ENCODE measurements around the gene OXCT1. TPM values are rescaled to one million over a fixed set of nuclear protein-coding genes. Genes with fewer than 3 reads are reported as not detected.

OXCT1 gene
- total RNA-seq, 1 donor from 2014 or later, result 24.7 TPM

- Mint-ChIP-seq H3K4me1 (ENCODE audit: low read depth, unreplicated experiment) (no peaks in the 10 kb centered on the region), H3K9me3 (ENCODE audit: unreplicated experiment) (no peaks in the 10 kb centered on the region), H3K27ac (ENCODE audit: unreplicated experiment) (no peak overlapping the region), H3K4me3 (ENCODE audit: unreplicated experiment) (no peak overlapping the region), H3K27me3 (ENCODE audit: unreplicated experiment) (no peaks in the 10 kb centered on the region), H3K36me3 (ENCODE audit: unreplicated experiment) (no peaks in the 10 kb centered on the region)
- no peak for DNase-seq
- TF ChIP-seq CTCF (IDR thresholded peaks at IDR 0.05; ENCODE audit: partially characterized antibody, unreplicated experiment), result no peak
Observed at GRCh38 chr5:41773799-41774198, 96.4 kb downstream of the OXCT1 start.

- Mint-ChIP-seq H3K27ac (ENCODE audit: unreplicated experiment) (no peak overlapping the region), H3K9me3 (ENCODE audit: unreplicated experiment) (no peaks in the 10 kb centered on the region), H3K4me3 (ENCODE audit: unreplicated experiment) (no peak overlapping the region), H3K27me3 (ENCODE audit: unreplicated experiment) (no peaks in the 10 kb centered on the region), H3K36me3 (ENCODE audit: unreplicated experiment) (no peaks in the 10 kb centered on the region), H3K4me1 (ENCODE audit: low read depth, unreplicated experiment) (no peaks in the 10 kb centered on the region)
- DNase-seq, result no peak
- TF ChIP-seq CTCF (IDR thresholded peaks at IDR 0.05; ENCODE audit: partially characterized antibody, unreplicated experiment), result no peak
Observed at GRCh38 chr5:41772785-41773442, 97.3 kb downstream of the OXCT1 start.

- DNase-seq, result no peak
- Mint-ChIP-seq H3K4me1 (ENCODE audit: low read depth, unreplicated experiment) (no peaks in the 10 kb centered on the region), H3K27ac (ENCODE audit: unreplicated experiment) (no peak overlapping the region), H3K36me3 (ENCODE audit: unreplicated experiment) (no peaks in the 10 kb centered on the region), H3K4me3 (ENCODE audit: unreplicated experiment) (no peak overlapping the region), H3K27me3 (ENCODE audit: unreplicated experiment) (no peaks in the 10 kb centered on the region), H3K9me3 (ENCODE audit: unreplicated experiment) (no peaks in the 10 kb centered on the region)
- TF ChIP-seq CTCF (IDR thresholded peaks at IDR 0.05; ENCODE audit: partially characterized antibody, unreplicated experiment), result no peak
Observed at GRCh38 chr5:41772056-41772455, 98.2 kb downstream of the OXCT1 start.

GRCh38 chr5:41770799-41771198 is 99.4 kb downstream of the OXCT1 start:
- no peaks in the 10 kb centered on the region for H3K4me1 Mint-ChIP-seq (ENCODE audit: low read depth, unreplicated experiment)
- no peaks in the 10 kb centered on the region for H3K27me3 Mint-ChIP-seq (ENCODE audit: unreplicated experiment)
- no peak for TF ChIP-seq CTCF (IDR thresholded peaks at IDR 0.05; ENCODE audit: partially characterized antibody, unreplicated experiment)
- no peaks in the 10 kb centered on the region for H3K36me3 Mint-ChIP-seq (ENCODE audit: unreplicated experiment)
- H3K9me3 Mint-ChIP-seq (ENCODE audit: unreplicated experiment), result no peaks in the 10 kb centered on the region
- H3K27ac Mint-ChIP-seq (ENCODE audit: unreplicated experiment), result no peak overlapping the region
- no peak for DNase-seq
- H3K4me3 Mint-ChIP-seq (ENCODE audit: unreplicated experiment), result no peak overlapping the region

- H3K27me3 Mint-ChIP-seq (ENCODE audit: unreplicated experiment), result no peaks in the 10 kb centered on the region
Observed at GRCh38 chr5:41768692-41769091, 101.5 kb downstream of the OXCT1 start.

More at GRCh38 chr5:41768692-41769091, 101.5 kb downstream of the OXCT1 start:
- no peak overlapping the region for H3K4me3 Mint-ChIP-seq (ENCODE audit: unreplicated experiment)
- no peak for TF ChIP-seq CTCF (IDR thresholded peaks at IDR 0.05; ENCODE audit: partially characterized antibody, unreplicated experiment)
- H3K9me3 Mint-ChIP-seq (ENCODE audit: unreplicated experiment), result no peaks in the 10 kb centered on the region
- H3K4me1 Mint-ChIP-seq (ENCODE audit: low read depth, unreplicated experiment), result peaks cover 2% of the 10 kb centered on the region
- no peaks in the 10 kb centered on the region for H3K36me3 Mint-ChIP-seq (ENCODE audit: unreplicated experiment)
- DNase-seq, result no peak
- H3K27ac Mint-ChIP-seq (ENCODE audit: unreplicated experiment), result no peak overlapping the region

Measured in glutamatergic neuron (in vitro differentiated cells).